SK-N-SH treated with all-trans-retinoic acid at 6 μM for 48 hours (cell line): ENCODE measurements around the gene UNC13B.

ENCODE experiments used
- GLIS3 ChIP-seq: fragments of 250-450 bp; sonication (Bioruptor Pico); IDR thresholded peaks from 2 replicates; pipeline ENCODE4 v1.5.0; 2020; ENCODE audit warnings: mild to moderate bottlenecking, moderate library complexity
- ISL1 ChIP-seq: fragments of 250-450 bp; sonication (Bioruptor Pico); IDR thresholded peaks from 2 replicates; pipeline ENCODE4 v2.1.2; 2022; ENCODE audit warnings: mild to moderate bottlenecking, moderate library complexity
- OSR1 ChIP-seq: fragments of 250-450 bp; sonication (Bioruptor Pico); IDR thresholded peaks from 2 replicates; pipeline ENCODE4 v1.8.0; 2022; ENCODE audit warnings: moderate library complexity, mild to moderate bottlenecking, inconsistent platforms
- SNAI2 ChIP-seq: fragments of 250-450 bp; sonication (Bioruptor Pico); IDR thresholded peaks from 2 replicates; pipeline ENCODE4 v1.5.0; 2020; ENCODE audit warnings: mild to moderate bottlenecking, moderate library complexity
- TCF4 ChIP-seq: fragments of 250-450 bp; sonication (Bioruptor Pico); IDR thresholded peaks from 2 replicates; pipeline ENCODE4 v1.8.0; 2021; ENCODE audit warnings: mild to moderate bottlenecking, moderate library complexity, borderline replicate concordance
- TOX ChIP-seq: fragments of 250-450 bp; sonication (Bioruptor Pico); IDR thresholded peaks from 2 replicates; pipeline ENCODE4 v1.8.0; 2021; ENCODE audit warnings: mild to moderate bottlenecking, moderate library complexity, borderline replicate concordance
- ZNF565 ChIP-seq: fragments of 450-650 bp; formaldehyde crosslinking; conservative IDR thresholded peaks from 2 replicates; pipeline ENCODE4 v1.5.0; 2020; ENCODE audit warnings: low read depth, mild to moderate bottlenecking, moderate library complexity
- ZNF70 ChIP-seq: fragments of 450-650 bp; formaldehyde crosslinking; IDR thresholded peaks from 2 replicates; pipeline ENCODE4 v1.5.0; 2020; ENCODE audit warnings: mild to moderate bottlenecking, moderate library complexity
- ZNF8 ChIP-seq: fragments of 450-650 bp; formaldehyde crosslinking; IDR thresholded peaks from 2 replicates; pipeline ENCODE4 v1.5.0; 2020; ENCODE audit warnings: mild to moderate bottlenecking, moderate library complexity
- TF ChIP-seq, protein P1 (sequence below): fragments of 250-450 bp; sonication (Bioruptor Pico); IDR thresholded peaks from 2 replicates; pipeline ENCODE4 v1.8.0; 2021; ENCODE audit warnings: low read depth, mild to moderate bottlenecking, moderate library complexity, borderline replicate concordance
- TF ChIP-seq, protein P2 (sequence below): fragments of 250-450 bp; sonication (Bioruptor Pico); IDR thresholded peaks from 2 replicates; pipeline ENCODE4 v1.5.0; 2020; ENCODE audit warnings: mild to moderate bottlenecking, moderate library complexity
- TF ChIP-seq, protein P3 (sequence below): fragments of 250-450 bp; sonication (Bioruptor Pico); IDR thresholded peaks from 2 replicates; pipeline ENCODE4 v1.5.1; 2020; ENCODE audit warnings: low read depth, mild to moderate bottlenecking, moderate library complexity
- TF ChIP-seq, protein P4 (sequence below): fragments of 250-450 bp; sonication (Bioruptor Pico); IDR thresholded peaks from 2 replicates; pipeline ENCODE4 v1.5.1; 2021; ENCODE audit warnings: mild to moderate bottlenecking, moderate library complexity
- TF ChIP-seq, protein P5 (sequence below): fragments of 250-450 bp; sonication (Bioruptor Pico); IDR thresholded peaks from 2 replicates; pipeline ENCODE4 v1.8.0; 2020; ENCODE audit warnings: mild to moderate bottlenecking, moderate library complexity, borderline replicate concordance

DNA sequence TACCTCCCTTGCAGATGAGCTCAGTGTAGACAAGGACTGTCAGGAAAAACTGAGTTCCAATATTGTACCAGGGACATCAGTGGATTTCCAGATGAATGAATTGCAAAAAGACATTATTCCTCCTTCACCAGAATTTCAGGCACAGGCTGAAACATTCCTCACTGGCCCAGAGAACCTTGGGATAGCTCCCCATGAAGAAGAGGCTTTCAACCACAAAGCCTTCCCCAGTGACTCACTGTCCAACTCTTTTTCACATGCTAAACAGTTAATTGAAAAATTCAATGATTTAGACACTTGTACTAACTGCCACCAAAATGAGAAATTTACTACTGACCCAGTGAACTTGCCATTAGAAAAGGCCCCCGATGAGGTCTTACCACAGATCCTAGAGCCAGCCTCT, 144.5 kb downstream of the UNC13B start:
- TF ChIP-seq TOX (no peak), SNAI2 (CRISPR knock-in tag) (no peak), TCF4 (CRISPR knock-in tag) (no peak), ISL1 (CRISPR knock-in tag) (no peak), GLIS3 (no peak), ZNF8 (CRISPR knock-in tag) (no peak), OSR1 (CRISPR knock-in tag) (no peak), ZNF565 (CRISPR knock-in tag) (no peak), ZNF70 (CRISPR knock-in tag) (no peak)
- TF ChIP-seq, protein P1, sequence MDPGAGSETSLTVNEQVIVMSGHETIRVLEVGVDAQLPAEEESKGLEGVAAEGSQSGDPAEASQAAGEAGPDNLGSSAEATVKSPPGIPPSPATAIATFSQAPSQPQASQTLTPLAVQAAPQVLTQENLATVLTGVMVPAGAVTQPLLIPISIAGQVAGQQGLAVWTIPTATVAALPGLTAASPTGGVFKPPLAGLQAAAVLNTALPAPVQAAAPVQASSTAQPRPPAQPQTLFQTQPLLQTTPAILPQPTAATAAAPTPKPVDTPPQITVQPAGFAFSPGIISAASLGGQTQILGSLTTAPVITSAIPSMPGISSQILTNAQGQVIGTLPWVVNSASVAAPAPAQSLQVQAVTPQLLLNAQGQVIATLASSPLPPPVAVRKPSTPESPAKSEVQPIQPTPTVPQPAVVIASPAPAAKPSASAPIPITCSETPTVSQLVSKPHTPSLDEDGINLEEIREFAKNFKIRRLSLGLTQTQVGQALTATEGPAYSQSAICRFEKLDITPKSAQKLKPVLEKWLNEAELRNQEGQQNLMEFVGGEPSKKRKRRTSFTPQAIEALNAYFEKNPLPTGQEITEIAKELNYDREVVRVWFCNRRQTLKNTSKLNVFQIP (CRISPR knock-in tag): no peak
- TF ChIP-seq, protein P2, sequence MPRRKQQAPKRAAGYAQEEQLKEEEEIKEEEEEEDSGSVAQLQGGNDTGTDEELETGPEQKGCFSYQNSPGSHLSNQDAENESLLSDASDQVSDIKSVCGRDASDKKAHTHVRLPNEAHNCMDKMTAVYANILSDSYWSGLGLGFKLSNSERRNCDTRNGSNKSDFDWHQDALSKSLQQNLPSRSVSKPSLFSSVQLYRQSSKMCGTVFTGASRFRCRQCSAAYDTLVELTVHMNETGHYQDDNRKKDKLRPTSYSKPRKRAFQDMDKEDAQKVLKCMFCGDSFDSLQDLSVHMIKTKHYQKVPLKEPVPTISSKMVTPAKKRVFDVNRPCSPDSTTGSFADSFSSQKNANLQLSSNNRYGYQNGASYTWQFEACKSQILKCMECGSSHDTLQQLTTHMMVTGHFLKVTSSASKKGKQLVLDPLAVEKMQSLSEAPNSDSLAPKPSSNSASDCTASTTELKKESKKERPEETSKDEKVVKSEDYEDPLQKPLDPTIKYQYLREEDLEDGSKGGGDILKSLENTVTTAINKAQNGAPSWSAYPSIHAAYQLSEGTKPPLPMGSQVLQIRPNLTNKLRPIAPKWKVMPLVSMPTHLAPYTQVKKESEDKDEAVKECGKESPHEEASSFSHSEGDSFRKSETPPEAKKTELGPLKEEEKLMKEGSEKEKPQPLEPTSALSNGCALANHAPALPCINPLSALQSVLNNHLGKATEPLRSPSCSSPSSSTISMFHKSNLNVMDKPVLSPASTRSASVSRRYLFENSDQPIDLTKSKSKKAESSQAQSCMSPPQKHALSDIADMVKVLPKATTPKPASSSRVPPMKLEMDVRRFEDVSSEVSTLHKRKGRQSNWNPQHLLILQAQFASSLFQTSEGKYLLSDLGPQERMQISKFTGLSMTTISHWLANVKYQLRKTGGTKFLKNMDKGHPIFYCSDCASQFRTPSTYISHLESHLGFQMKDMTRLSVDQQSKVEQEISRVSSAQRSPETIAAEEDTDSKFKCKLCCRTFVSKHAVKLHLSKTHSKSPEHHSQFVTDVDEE (CRISPR knock-in tag): no peak
- TF ChIP-seq, protein P3, sequence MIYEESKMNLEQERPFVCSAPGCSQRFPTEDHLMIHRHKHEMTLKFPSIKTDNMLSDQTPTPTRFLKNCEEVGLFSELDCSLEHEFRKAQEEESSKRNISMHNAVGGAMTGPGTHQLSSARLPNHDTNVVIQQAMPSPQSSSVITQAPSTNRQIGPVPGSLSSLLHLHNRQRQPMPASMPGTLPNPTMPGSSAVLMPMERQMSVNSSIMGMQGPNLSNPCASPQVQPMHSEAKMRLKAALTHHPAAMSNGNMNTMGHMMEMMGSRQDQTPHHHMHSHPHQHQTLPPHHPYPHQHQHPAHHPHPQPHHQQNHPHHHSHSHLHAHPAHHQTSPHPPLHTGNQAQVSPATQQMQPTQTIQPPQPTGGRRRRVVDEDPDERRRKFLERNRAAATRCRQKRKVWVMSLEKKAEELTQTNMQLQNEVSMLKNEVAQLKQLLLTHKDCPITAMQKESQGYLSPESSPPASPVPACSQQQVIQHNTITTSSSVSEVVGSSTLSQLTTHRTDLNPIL (CRISPR knock-in tag): no peak
- TF ChIP-seq, protein P4, sequence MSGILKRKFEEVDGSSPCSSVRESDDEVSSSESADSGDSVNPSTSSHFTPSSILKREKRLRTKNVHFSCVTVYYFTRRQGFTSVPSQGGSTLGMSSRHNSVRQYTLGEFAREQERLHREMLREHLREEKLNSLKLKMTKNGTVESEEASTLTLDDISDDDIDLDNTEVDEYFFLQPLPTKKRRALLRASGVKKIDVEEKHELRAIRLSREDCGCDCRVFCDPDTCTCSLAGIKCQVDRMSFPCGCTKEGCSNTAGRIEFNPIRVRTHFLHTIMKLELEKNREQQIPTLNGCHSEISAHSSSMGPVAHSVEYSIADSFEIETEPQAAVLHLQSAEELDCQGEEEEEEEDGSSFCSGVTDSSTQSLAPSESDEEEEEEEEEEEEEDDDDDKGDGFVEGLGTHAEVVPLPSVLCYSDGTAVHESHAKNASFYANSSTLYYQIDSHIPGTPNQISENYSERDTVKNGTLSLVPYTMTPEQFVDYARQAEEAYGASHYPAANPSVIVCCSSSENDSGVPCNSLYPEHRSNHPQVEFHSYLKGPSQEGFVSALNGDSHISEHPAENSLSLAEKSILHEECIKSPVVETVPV: no peak
- TF ChIP-seq, protein P5, sequence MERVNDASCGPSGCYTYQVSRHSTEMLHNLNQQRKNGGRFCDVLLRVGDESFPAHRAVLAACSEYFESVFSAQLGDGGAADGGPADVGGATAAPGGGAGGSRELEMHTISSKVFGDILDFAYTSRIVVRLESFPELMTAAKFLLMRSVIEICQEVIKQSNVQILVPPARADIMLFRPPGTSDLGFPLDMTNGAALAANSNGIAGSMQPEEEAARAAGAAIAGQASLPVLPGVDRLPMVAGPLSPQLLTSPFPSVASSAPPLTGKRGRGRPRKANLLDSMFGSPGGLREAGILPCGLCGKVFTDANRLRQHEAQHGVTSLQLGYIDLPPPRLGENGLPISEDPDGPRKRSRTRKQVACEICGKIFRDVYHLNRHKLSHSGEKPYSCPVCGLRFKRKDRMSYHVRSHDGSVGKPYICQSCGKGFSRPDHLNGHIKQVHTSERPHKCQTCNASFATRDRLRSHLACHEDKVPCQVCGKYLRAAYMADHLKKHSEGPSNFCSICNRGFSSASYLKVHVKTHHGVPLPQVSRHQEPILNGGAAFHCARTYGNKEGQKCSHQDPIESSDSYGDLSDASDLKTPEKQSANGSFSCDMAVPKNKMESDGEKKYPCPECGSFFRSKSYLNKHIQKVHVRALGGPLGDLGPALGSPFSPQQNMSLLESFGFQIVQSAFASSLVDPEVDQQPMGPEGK (CRISPR knock-in tag): no peak
